GM23248 (cell line): ENCODE measurements around the gene ANKRD50. TPM values are rescaled to one million over a fixed set of nuclear protein-coding genes. Genes with fewer than 3 reads are reported as not detected.

Experiments used
- DNase-seq: peaks from one replicate; pipeline ENCODE4 v3.0.0-alpha.2; 2015
- H2AFZ ChIP-seq: fragments of 200-600 bp; sonication (generic); 2 replicates; pipeline ENCODE4 v1.6.1; 2016; ENCODE audit warnings: antibody characterized with exemption
- H3F3A ChIP-seq: fragments of 200-600 bp; sonication (generic); 2 replicates; pipeline ENCODE4 v1.6.1; 2016; ENCODE audit warnings: mild to moderate bottlenecking, antibody characterized with exemption, mixed run types; ENCODE audit not compliant: insufficient read depth
- H3K27ac ChIP-seq: fragments of 200-600 bp; sonication (generic); 2 replicates; pipeline ENCODE4 v1.5.1; 2016; ENCODE audit warnings: mild to moderate bottlenecking
- H3K27me3 ChIP-seq: fragments of 200-600 bp; sonication (generic); replicated peaks from 2 replicates; pipeline ENCODE4 v1.6.1; 2016; ENCODE audit warnings: mild to moderate bottlenecking; ENCODE audit not compliant: insufficient read depth
- H3K36me3 ChIP-seq: fragments of 200-600 bp; sonication (generic); 2 replicates; pipeline ENCODE4 v1.6.1; 2016; ENCODE audit warnings: low read depth, mild to moderate bottlenecking
- H3K4me1 ChIP-seq: fragments of 200-600 bp; sonication (generic); 2 replicates; pipeline ENCODE4 v1.6.1; 2016; ENCODE audit warnings: mild to moderate bottlenecking; ENCODE audit not compliant: insufficient read depth
- H3K4me2 ChIP-seq: fragments of 200-600 bp; sonication (generic); one replicate; pipeline ENCODE4 v1.6.1; 2016; ENCODE audit warnings: mild to moderate bottlenecking; ENCODE audit not compliant: unreplicated experiment
- H3K4me3 ChIP-seq: fragments of 200-600 bp; sonication (generic); 2 replicates; pipeline ENCODE4 v1.5.1; 2016; ENCODE audit warnings: mild to moderate bottlenecking
- H3K79me2 ChIP-seq: fragments of 200-600 bp; sonication (generic); 2 replicates; pipeline ENCODE4 v1.6.1; 2016; ENCODE audit warnings: mild to moderate bottlenecking; ENCODE audit not compliant: insufficient read depth
- H3K9ac ChIP-seq: fragments of 200-600 bp; sonication (generic); 2 replicates; pipeline ENCODE4 v1.6.1; 2016; ENCODE audit warnings: mild to moderate bottlenecking
- H3K9me2 ChIP-seq: fragments of 200-600 bp; sonication (generic); 2 replicates; pipeline ENCODE4 v1.6.1; 2016; ENCODE audit warnings: mixed run types, mild to moderate bottlenecking, moderate library complexity; ENCODE audit not compliant: insufficient read depth
- H3K9me3 ChIP-seq: fragments of 200-600 bp; sonication (generic); one replicate; pipeline ENCODE4 v1.6.1; 2017; ENCODE audit warnings: low read depth
- H4K20me1 ChIP-seq: fragments of 200-600 bp; sonication (generic); 2 replicates; pipeline ENCODE4 v1.6.0; 2016; ENCODE audit not compliant: insufficient read depth
- EZH2 ChIP-seq: fragments of 200-600 bp; sonication (generic); IDR thresholded peaks from 2 replicates; pipeline ENCODE4 v1.6.1; 2018; ENCODE audit warnings: antibody characterized with exemption, mild to moderate bottlenecking; ENCODE audit not compliant: insufficient read depth, poor library complexity, severe bottlenecking
- EZH2phosphoT487 ChIP-seq: fragments of 200-600 bp; sonication (generic); IDR thresholded peaks from 2 replicates; pipeline ENCODE4 v1.6.1; 2018; ENCODE audit warnings: antibody characterized with exemption, moderate library complexity, mild to moderate bottlenecking, low read depth; ENCODE audit not compliant: insufficient read depth
- WGBS, 2 experiments: methylation state at CpG; one replicate each; pipeline ENCODE4 v1.1.6; 2015 to 2017; ENCODE audit warnings: low lambda C conversion rate in 2 of 2, low coverage in 1 of 2; ENCODE audit errors: missing lambda C conversion rate in 2 of 2; 5-methylcytosine and 5-hydroxymethylcytosine counted together
- in situ Hi-C: fragments of 300-500 bp; cut with MboI; formaldehyde crosslinking; loops from 2 replicates; pipeline ENCODE4 v1.15.0; 2020
- polyA plus RNA-seq: library from polyadenylated mRNA; unstranded; fragments of >200 nt; fragmentation: Nextera tagmentation; extraction: Ambion mirVana; gene quantifications from 2 replicates; pipeline ENCODE4 v1.2.1, GENCODE V29; 2016
- total RNA-seq: library from RNA; depleted of rRNA; stranded (reverse); fragments of >200 nt; shearing (Covaris generic); gene quantifications from 2 replicates; pipeline ENCODE4 v1.2.3, GENCODE V29; 2014

Gene ANKRD50
- total and polyA plus RNA-seq, 2 experiments from 2014 or later, result 6.2 to 16.4 TPM

GRCh38 chr4:124696182-124696581 lies 16.4 kb downstream of the ANKRD50 start:
- H3K9ac ChIP-seq, result no peak overlapping the region
- no peak overlapping the region for H3K4me3 ChIP-seq
- H3K27ac ChIP-seq, result no peak overlapping the region
- no peaks in the 10 kb centered on the region for H3K4me1 ChIP-seq
- in situ Hi-C loops, result no loop called here
- H3K9me3 ChIP-seq, result no peaks in the 10 kb centered on the region
- H3K36me3 ChIP-seq, result peaks cover 17% of the 10 kb centered on the region; the same call in 1 of the 2 replicates
- TF ChIP-seq EZH2phosphoT487 (no peak), EZH2 (no peak)
- H3K79me2 ChIP-seq, result peaks cover 95% of the 10 kb centered on the region
- no peaks in the 10 kb centered on the region for H3K27me3 ChIP-seq
- DNase-seq, result no peak
- no peak overlapping the region for H2AFZ ChIP-seq
- H4K20me1 ChIP-seq, result no peaks in the 10 kb centered on the region
- no peaks in the 10 kb centered on the region for H3F3A ChIP-seq
- H3K9me2 ChIP-seq, result no peaks in the 10 kb centered on the region
- no peak overlapping the region for H3K4me2 ChIP-seq

GRCh38 chr4:124694946-124695598 lies 17.5 kb downstream of the ANKRD50 start:
- Histone ChIP-seq H4K20me1 (no peaks in the 10 kb centered on the region), H3K4me1 (no peaks in the 10 kb centered on the region), H3K27me3 (no peaks in the 10 kb centered on the region), H3F3A (no peaks in the 10 kb centered on the region), H3K9ac (no peak overlapping the region), H3K4me3 (no peak overlapping the region), H3K9me3 (no peaks in the 10 kb centered on the region), H3K79me2 (peaks cover 94% of the 10 kb centered on the region), H2AFZ (no peak overlapping the region), H3K4me2 (no peak overlapping the region), H3K36me3 (peaks cover 18% of the 10 kb centered on the region; the same call in 1 of the 2 replicates), H3K27ac (no peak overlapping the region), H3K9me2 (no peaks in the 10 kb centered on the region)
- TF ChIP-seq EZH2, result no peak
- no peak for TF ChIP-seq EZH2phosphoT487
- in situ Hi-C loops, result no loop called here
- WGBS, 2 experiments, result 89 to 93% methylated on average over 6 of the region's 6 CpGs
- DNase-seq, result no peak

DNA sequence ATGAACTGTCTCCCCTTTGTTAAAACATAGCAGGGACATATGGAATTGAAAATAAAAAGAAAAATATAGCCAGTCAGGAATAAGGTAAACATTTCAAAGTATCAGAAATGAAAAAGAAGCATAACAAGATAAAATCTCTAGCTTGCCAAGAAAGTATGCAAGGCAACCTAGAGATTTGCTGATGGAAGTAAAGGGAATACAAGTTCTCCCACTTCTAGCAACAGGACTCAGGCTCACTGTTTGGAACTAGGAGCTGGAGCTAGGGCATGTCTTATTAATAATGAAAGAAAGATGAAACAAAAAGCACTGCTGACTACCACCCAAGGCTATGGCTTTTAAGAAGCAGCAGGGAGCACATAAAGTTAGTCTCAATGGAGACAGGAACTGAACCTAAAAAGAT lies 18.2 kb downstream of the ANKRD50 start:
- H3K4me1 ChIP-seq, result no peaks in the 10 kb centered on the region
- no peak for DNase-seq
- in situ Hi-C loops, result no loop called here
- H3K79me2 ChIP-seq, result peaks cover 95% of the 10 kb centered on the region
- no peaks in the 10 kb centered on the region for H3K9me3 ChIP-seq
- no peak overlapping the region for H3K4me3 ChIP-seq
- no peak overlapping the region for H3K27ac ChIP-seq
- no peaks in the 10 kb centered on the region for H3K27me3 ChIP-seq
- H3K36me3 ChIP-seq, result peaks cover 19% of the 10 kb centered on the region; the same call in 1 of the 2 replicates
- no peak overlapping the region for H3K4me2 ChIP-seq
- H3F3A ChIP-seq, result no peaks in the 10 kb centered on the region
- H4K20me1 ChIP-seq, result no peaks in the 10 kb centered on the region
- H2AFZ ChIP-seq, result no peak overlapping the region
- H3K9ac ChIP-seq, result no peak overlapping the region
- TF ChIP-seq EZH2, result no peak
- no peak for TF ChIP-seq EZH2phosphoT487
- no peaks in the 10 kb centered on the region for H3K9me2 ChIP-seq

GRCh38 chr4:124691801-124692200 lies 20.7 kb downstream of the ANKRD50 start:
- 0 out of 2 replicates have a peak, but pooled peaks cover 12% of the 10 kb centered on the region for H3K36me3 ChIP-seq

DNA sequence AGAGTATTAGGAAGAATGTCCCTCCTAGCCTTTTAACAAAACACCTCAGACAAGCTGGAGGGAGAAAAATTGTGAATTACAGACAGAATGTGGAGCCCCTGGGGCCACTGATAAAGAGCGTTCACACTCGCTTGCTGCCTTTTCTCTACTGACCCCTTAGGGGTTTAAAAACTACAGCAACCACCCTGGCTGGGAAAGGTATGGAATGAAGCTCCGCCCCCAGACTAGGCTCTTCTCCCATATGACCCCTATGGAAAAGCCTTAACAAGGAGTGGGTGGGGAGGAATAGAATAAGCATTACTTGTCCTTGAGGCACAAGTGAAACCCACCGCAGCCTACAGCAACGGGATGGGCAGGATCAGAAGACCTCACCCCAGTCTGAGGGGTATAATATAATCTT lies 26.3 kb downstream of the ANKRD50 start:
- Histone ChIP-seq H3K27me3 (no peaks in the 10 kb centered on the region), H2AFZ (no peak overlapping the region), H3K9ac (no peak overlapping the region), H3K4me2 (no peak overlapping the region), H3K4me1 (peaks cover 8% of the 10 kb centered on the region; the same call in 1 of the 2 replicates), H3K9me3 (no peaks in the 10 kb centered on the region), H4K20me1 (no peaks in the 10 kb centered on the region), H3K79me2 (peaks cover 95% of the 10 kb centered on the region), H3K36me3 (peaks cover 9% of the 10 kb centered on the region; the same call in 1 of the 2 replicates), H3K9me2 (no peaks in the 10 kb centered on the region), H3K27ac (no peak overlapping the region), H3F3A (no peaks in the 10 kb centered on the region), H3K4me3 (no peak overlapping the region)
- in situ Hi-C loops, result no loop called here
- no peak for DNase-seq
- WGBS, 2 experiments, result 97 to 99% methylated on average over 5 of the region's 5 CpGs
- TF ChIP-seq EZH2 (no peak), EZH2phosphoT487 (no peak)

More at GRCh38 chr4:124691801-124692200, 20.7 kb downstream of the ANKRD50 start:
- Histone ChIP-seq H3F3A (no peaks in the 10 kb centered on the region), H3K27ac (no peak overlapping the region), H4K20me1 (no peaks in the 10 kb centered on the region), H3K4me2 (no peak overlapping the region), H3K9me3 (no peaks in the 10 kb centered on the region), H3K9me2 (no peaks in the 10 kb centered on the region), H3K9ac (no peak overlapping the region), H3K27me3 (no peaks in the 10 kb centered on the region), H3K4me3 (no peak overlapping the region), H2AFZ (no peak overlapping the region), H3K4me1 (no peaks in the 10 kb centered on the region), H3K79me2 (peaks cover 95% of the 10 kb centered on the region)
- in situ Hi-C loops, result no loop called here
- no peak for TF ChIP-seq EZH2
- TF ChIP-seq EZH2phosphoT487, result no peak
- WGBS, 2 experiments, result 95 to 100% methylated on average over 2 of the region's 2 CpGs
- no peak for DNase-seq
